Activated T-cell treated with anti-CD3 and anti-CD28 coated beads, Interleukin-2, amount 50 U/mL, for 72 hours (primary cell): ENCODE measurements around the gene TTLL1. TPM values are rescaled to one million over a fixed set of nuclear protein-coding genes. Genes with fewer than 3 reads are reported as not detected.
"Not testable (repeated sequence)": the region's sequence is repeated elsewhere in the genome, so short reads cannot be mapped to it uniquely, and the experiment has no call there.

Experiments
- ATAC-seq, 2 donors: fragments of 150-1000 bp; cut with Tn5 transposase; replicated peaks in 1 of 2; 2 replicates each; pipeline ENCODE4 v1.10.0; 2021; ENCODE audit warnings: moderate library complexity in 2 of 2, mild to moderate bottlenecking in 1 of 2
- DNase-seq, 2 donors: peaks; one replicate each; pipeline ENCODE4 v3.0.0; 2021 to 2022; ENCODE audit warnings: mixed read lengths in 1 of 2
- H3K27ac Mint-ChIP-seq: one replicate; pipeline ENCODE4 v1.8.0; 2022; ENCODE audit warnings: mild to moderate bottlenecking, moderate library complexity, mixed read lengths
- H3K27me3 Mint-ChIP-seq: one replicate; pipeline ENCODE4 v1.8.0; 2022; ENCODE audit warnings: low read depth, mixed read lengths
- H3K36me3 Mint-ChIP-seq, 2 donors: one replicate each; pipeline ENCODE4 v1.8.0; 2022; ENCODE audit warnings: mixed read lengths in 2 of 2, mild to moderate bottlenecking in 1 of 2; ENCODE audit not compliant: insufficient read depth in 2 of 2
- H3K4me1 Mint-ChIP-seq: one replicate; pipeline ENCODE4 v1.8.0; 2022; ENCODE audit warnings: low read depth, mixed read lengths
- H3K4me3 Mint-ChIP-seq, 2 donors: one replicate each; pipeline ENCODE4 v1.8.0; 2022; ENCODE audit warnings: mild to moderate bottlenecking in 2 of 2, mixed read lengths in 2 of 2, moderate library complexity in 2 of 2
- H3K9me3 Mint-ChIP-seq, 2 donors: one replicate each; pipeline ENCODE4 v1.8.0; 2022; ENCODE audit warnings: mixed read lengths in 2 of 2
- total RNA-seq, 2 donors: library from RNA; stranded (reverse); gene quantifications; one replicate each; pipeline ENCODE4 v1.2.3, GENCODE V29; 2022

TTLL1 gene
- total RNA-seq, 2 donors from 2014 or later = 11.0 to 11.7 TPM

DNA sequence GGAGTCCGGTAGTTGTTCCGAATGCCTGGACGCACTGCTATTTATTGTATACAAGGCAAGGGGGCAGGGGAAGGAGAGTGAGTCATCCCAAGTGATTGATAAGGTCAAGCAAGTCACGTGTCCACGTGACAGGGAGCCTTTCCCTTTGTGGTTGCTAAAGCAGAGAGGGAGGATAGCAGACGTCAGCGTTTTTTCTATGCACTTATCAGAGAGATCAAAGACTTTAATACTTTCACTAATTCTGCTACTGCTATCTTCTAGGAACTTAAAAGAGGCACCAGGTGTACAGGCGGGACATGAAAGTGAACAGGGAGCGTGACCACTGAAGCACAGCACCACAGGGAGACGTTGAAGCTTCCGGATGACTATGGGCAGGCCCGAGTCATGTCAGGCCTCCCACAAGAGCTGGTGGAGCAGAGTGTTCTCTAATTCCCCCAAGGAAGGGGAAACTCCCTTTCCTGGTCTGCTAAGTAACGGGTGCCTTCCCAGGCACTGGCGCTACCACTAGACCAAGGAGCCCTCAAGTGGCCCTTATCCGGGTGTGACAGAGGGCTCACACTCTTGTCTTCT lies 14.9 kb upstream of the TTLL1 start:
- not testable (repeated sequence) for H3K27me3 Mint-ChIP-seq, H3K36me3 Mint-ChIP-seq, H3K9me3 Mint-ChIP-seq
- DNase-seq (peak; percentile 28 to 31), ATAC-seq (peak; percentile 76 to 77)
- H3K4me1 Mint-ChIP-seq = peaks cover 29% of the 10 kb centered on the region
- H3K27ac Mint-ChIP-seq = peak overlapping the region; percentile 19
- peak overlapping the region; percentile 31 to 51 for H3K4me3 Mint-ChIP-seq

DNA sequence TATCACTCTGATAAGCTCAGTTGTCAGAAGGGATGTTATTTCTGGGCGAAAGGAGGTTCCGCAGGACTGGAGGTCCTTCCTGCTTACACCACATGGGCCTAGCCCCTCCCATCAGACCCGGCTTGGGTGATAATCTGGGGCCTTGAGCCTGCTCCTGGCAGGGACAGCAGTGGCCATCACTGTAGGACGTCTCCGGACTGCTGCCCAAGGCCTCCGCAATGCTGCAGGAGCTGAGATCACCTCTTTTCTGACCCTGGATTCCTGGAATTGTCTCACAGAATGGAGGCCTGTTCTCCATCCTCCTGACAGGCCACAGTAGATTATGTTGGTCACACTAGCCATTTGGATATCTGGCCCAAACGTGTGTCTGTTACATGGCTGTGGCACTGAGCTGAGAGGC lies 12.1 kb upstream of the TTLL1 start:
- Mint-ChIP-seq H3K4me3 (no peak overlapping the region), H3K9me3 (peaks cover 1% of the 10 kb centered on the region in 2 donors), H3K27me3 (no peaks in the 10 kb centered on the region), H3K4me1 (peaks cover 29% of the 10 kb centered on the region), H3K27ac (no peak overlapping the region), H3K36me3 (peaks cover 1% of the 10 kb centered on the region in 2 donors)
- ATAC-seq = no peak
- no peak for DNase-seq

DNA sequence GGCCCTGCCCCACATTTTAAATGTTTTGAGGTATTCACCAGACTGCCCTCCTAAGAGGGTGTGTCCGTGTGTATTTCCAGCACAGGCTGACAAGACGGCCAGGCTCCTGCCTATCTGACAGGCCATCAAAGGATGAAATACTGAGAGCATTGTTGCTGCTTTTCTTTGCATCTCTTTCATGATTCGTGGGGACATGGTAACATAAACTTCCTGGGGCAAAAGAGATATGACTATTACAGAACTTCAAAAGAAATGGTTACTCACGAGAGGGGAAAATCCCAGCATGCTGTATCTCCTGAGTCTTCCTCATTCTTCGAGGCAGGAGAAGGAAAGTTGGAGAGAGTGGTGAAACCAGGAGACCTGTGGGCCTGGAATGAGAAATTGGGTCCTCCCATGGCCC lies 11.0 kb upstream of the TTLL1 start:
- peak; percentile 51 to 74 for ATAC-seq
- Mint-ChIP-seq H3K27ac (peak overlapping the region; percentile 0), H3K4me1 (peaks cover 29% of the 10 kb centered on the region), H3K36me3 (peaks cover 5 to 7% of the 10 kb centered on the region in 2 donors), H3K4me3 (no peak overlapping the region), H3K9me3 (peaks cover 6% of the 10 kb centered on the region in 2 donors), H3K27me3 (no peaks in the 10 kb centered on the region)
- no peak for DNase-seq

DNA sequence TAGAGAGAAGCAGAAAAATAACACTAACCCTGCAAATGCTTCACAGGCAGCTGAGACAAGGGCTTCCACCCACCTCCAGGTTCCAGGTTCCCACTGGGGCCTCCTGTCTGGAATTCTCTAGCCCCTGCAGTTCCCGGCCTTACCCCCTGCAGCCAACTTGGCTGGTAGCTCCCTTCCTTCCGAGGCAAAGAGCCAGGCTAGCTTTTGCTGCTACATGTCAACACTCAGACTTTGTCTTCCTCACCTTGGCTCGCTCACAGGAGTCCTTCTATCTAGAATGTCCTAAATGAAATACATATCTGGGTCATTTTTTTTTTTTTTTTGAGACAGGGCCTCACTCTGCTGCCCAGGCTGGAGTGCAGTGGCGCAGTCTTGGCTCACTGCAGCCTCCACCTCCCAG lies 9.9 kb upstream of the TTLL1 start:
- Mint-ChIP-seq H3K4me3 (no peak overlapping the region), H3K9me3 (peaks cover 6% of the 10 kb centered on the region in 2 donors), H3K36me3 (peaks cover 5 to 7% of the 10 kb centered on the region in 2 donors), H3K27ac (no peak overlapping the region), H3K4me1 (peaks cover 19% of the 10 kb centered on the region), H3K27me3 (no peaks in the 10 kb centered on the region)
- ATAC-seq (no peak), DNase-seq (no peak)

DNA sequence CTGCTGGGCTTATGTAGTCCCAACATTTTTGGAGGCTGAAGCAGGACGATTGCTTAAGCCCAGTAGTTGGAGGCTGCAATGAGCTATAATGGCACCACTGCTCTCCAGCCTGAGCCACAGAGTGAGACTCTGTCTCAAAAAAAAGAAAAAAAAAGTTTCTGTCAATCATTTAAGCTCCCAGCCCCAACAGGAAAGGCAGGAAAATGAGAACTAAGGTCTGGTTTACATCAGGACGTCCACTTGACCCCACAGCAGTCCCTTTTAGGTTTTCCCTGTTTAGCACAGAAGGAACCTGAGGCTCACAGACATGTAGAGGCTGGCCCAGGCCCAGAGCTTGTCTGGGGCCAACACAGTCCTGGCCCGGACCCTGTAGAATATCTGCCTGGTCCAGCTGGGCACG lies 9.2 kb upstream of the TTLL1 start:
- peaks cover 11% of the 10 kb centered on the region for H3K4me1 Mint-ChIP-seq
- peaks cover 6% of the 10 kb centered on the region in 2 donors for H3K9me3 Mint-ChIP-seq
- no peak for DNase-seq
- no peak overlapping the region for H3K4me3 Mint-ChIP-seq
- no peak overlapping the region for H3K27ac Mint-ChIP-seq
- ATAC-seq = no peak
- H3K27me3 Mint-ChIP-seq = no peaks in the 10 kb centered on the region
- peaks cover 5 to 7% of the 10 kb centered on the region in 2 donors for H3K36me3 Mint-ChIP-seq

DNA sequence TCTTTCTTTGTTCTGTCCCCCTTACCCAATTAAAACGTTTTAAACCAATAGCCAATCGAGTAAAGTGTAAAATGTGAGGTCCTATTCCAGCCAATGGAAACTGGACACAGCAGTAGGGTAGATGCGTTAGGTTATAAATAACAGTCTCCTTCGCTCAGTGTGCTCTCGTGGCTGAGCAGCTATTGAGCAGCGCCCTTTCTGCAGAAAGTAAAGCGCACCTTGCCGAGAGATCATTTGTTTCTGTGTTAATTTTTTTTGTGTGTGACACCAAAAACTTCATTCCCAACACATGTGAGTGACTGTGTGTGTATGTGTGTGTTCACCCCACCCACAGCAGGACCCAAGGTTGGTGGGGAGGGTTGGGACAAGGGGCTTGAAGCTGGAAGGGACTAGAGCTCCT lies 7.2 kb upstream of the TTLL1 start:
- Mint-ChIP-seq H3K4me1 (peaks cover 10% of the 10 kb centered on the region), H3K27ac (no peak overlapping the region), H3K36me3 (peaks cover 5 to 7% of the 10 kb centered on the region in 2 donors), H3K9me3 (peaks cover 6% of the 10 kb centered on the region in 2 donors), H3K27me3 (no peaks in the 10 kb centered on the region), H3K4me3 (no peak overlapping the region)
- no peak for DNase-seq
- no peak for ATAC-seq

DNA sequence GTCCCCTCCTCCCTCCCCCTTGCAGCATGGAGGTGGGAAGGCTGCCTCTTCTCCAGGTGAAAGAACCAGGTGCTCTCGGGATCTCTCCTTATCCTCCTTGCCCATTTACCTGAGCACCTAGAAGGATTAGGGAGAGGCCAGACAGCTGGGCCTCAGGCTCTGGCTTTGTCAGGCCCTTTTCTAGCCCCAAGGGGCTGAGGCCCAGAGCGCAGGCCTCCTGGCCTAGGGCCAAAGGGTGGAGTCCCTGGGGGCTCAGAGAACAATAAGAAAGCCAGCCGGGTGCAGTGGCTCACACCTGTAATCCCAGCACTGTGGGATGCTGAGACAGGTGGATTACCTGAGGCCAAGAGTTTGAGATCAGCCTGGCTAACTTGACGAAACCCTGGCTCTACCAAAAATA lies 5.4 kb upstream of the TTLL1 start:
- DNase-seq = no peak
- H3K4me1 Mint-ChIP-seq = no peaks in the 10 kb centered on the region
- no peak overlapping the region for H3K27ac Mint-ChIP-seq
- peaks cover 6% of the 10 kb centered on the region in 2 donors for H3K9me3 Mint-ChIP-seq
- no peak overlapping the region for H3K4me3 Mint-ChIP-seq
- H3K36me3 Mint-ChIP-seq = peaks cover 5 to 7% of the 10 kb centered on the region in 2 donors
- ATAC-seq = no peak
- no peaks in the 10 kb centered on the region for H3K27me3 Mint-ChIP-seq

DNA sequence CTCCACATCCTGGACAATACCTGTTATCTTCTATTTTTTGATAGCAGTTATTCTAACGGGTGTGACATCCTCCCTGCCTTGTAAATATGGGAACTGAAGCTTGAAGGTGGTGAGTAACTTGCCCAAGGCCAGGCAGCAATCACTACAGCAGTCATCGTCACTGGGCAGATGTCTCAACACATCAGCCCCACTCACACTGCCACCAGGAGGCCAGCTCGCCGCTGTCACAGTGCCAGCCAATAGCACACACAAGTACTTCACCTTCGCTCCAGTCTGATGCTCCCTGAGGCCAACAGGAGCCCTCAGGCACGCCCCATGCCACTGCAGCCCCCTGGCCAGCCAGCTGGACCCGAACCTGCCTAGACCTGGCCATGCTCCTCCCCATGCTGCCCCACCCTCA lies 4.9 kb upstream of the TTLL1 start:
- no peaks in the 10 kb centered on the region for H3K27me3 Mint-ChIP-seq
- DNase-seq = no peak
- H3K4me3 Mint-ChIP-seq = no peak overlapping the region
- no peak overlapping the region for H3K27ac Mint-ChIP-seq
- no peak for ATAC-seq
- no peaks in the 10 kb centered on the region for H3K4me1 Mint-ChIP-seq
- H3K9me3 Mint-ChIP-seq = peaks cover 6% of the 10 kb centered on the region in 2 donors
- peaks cover 5 to 7% of the 10 kb centered on the region in 2 donors for H3K36me3 Mint-ChIP-seq

DNA sequence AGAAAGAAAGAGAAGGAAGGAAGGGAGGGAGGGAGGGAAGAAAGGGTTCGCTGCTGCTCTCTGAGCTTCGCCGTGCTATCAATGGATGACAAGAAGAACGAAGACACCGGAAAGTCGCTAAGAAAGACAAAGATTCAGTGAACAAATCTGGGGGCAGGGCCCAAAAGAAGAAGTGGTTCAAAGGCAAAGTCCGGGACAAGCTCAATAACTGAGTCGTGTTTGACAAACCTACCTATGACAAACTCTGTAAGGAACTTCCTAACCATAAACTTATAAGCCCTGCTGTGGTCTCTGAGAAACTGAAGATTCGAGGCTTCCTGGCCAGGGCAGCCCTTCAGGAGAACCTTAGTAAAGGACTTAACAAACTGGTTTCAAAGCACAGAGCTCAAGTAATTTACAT lies 2.9 kb upstream of the TTLL1 start:
- Mint-ChIP-seq H3K4me3 (no peak overlapping the region), H3K27me3 (no peaks in the 10 kb centered on the region), H3K9me3 (peaks cover 6% of the 10 kb centered on the region in 2 donors), H3K27ac (no peak overlapping the region), H3K36me3 (peaks cover 7% of the 10 kb centered on the region in 2 donors), H3K4me1 (peaks cover 7% of the 10 kb centered on the region)
- no peak for DNase-seq
- no peak for ATAC-seq

DNA sequence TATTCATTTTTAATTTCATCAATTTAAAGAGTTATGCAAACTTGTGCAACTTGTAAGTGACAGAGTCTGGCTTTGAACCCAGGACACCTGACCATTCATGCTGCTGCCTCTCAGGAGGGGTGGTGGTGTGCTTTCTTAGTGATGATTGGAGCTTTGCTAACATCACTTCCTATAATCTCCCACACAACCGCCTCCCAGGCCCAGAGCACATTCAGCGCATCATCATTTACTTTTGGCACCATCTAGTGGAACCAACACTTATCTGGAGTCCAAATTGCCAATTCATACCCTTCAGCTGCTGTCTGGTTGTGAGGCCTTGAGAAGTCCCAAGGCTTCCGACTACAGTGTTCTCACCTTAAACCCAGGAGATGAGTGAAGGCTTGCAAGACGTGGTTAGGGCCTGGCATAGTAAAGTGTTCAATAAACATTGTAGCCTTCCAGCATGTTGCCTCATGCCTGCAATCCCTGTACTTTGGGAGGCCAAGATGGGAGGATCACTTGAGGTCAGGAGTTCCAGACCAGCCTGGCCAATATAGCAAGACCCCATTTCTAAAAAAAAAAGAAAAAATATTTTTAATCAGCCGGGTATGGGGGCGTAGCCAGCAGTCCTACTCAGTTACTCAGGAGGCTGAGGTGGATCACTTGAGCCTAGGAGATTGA lies 1.1 kb upstream of the TTLL1 start:
- peaks cover 19% of the 10 kb centered on the region for H3K4me1 Mint-ChIP-seq
- ATAC-seq (peak; percentile 27 to 30), DNase-seq (peak; percentile 61 to 62)
- H3K9me3 Mint-ChIP-seq = no peaks in the 10 kb centered on the region
- H3K36me3 Mint-ChIP-seq = peaks cover 2% of the 10 kb centered on the region in 2 donors
- H3K4me3 Mint-ChIP-seq = peak overlapping the region; percentile 53 to 86
- H3K27me3 Mint-ChIP-seq = no peaks in the 10 kb centered on the region
- H3K27ac Mint-ChIP-seq = no peak overlapping the region

DNA sequence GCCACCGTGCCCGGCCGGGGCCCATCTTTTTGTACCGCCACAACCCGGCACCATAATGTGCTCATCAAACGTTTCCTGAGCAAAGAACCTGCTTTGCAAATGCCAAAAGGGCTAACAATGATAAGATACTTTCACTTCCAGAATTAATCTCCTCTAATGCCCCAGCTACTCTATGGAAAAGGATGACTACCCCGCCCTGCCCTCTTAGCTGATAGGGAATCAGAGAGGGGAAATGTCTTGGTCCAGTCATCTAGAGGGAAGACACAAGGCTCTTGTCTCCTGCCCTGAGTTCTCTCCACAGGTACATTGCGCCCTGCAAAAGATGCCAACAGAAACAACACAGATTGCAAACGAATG lies 586 bp downstream of the TTLL1 start:
- Mint-ChIP-seq H3K27ac (peak overlapping the region; percentile 87), H3K4me1 (peaks cover 19% of the 10 kb centered on the region), H3K4me3 (peak overlapping the region; percentile 86 to 98), H3K27me3 (no peaks in the 10 kb centered on the region), H3K36me3 (peaks cover 2% of the 10 kb centered on the region in 2 donors), H3K9me3 (no peaks in the 10 kb centered on the region)
- ATAC-seq (peak; percentile 0 to 3), DNase-seq (no peak)

DNA sequence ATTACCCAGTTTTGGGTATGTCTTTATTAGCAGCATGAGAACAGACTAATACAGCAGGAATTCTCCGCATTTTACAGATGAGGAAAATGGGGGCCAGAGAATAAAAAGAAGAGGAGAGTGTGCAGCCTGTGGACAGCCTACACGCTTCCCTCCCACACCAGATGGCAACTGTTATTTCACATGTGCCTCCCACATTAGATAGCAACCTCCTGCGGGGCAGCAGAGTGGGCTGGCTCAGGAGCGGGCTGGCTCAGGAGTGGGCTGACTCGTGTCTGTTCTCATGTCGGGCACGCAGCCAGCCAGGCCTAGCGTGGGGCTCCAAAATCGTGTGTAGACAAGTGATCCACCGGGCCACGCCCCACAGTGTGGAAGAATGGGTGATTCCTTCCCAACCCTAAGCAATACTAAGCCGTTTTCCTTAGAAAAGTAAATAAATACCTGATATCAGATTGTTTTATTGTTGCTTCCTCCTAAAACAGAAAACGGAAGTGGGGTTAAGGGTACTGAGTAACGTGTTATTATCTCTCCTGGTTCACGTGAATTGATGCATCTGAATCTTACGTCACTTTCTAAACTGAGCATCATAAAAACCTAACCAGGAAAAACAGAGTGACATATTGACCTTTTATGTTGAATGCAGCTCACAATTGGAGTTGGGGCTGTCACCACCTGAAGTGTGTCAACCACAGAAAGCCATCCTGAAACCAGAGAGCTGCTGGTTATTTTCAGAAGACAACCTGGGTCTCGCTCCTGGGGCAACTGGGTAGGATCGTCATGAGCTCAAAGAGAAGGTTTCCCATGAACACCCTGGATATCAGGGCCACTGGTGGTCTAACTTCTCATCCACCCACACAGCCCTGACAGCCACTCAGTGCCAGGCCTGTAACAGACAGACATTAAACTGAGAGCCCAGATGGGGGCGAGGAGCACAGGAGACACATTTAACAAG lies 3.3 kb downstream of the TTLL1 start:
- ATAC-seq = peak in 1 of 2 donors; percentile 3
- Mint-ChIP-seq H3K4me3 (peak overlapping the region; percentile 22 to 54), H3K4me1 (peaks cover 19% of the 10 kb centered on the region), H3K36me3 (peaks cover 2% of the 10 kb centered on the region in 2 donors), H3K27me3 (no peaks in the 10 kb centered on the region), H3K27ac (peak overlapping the region; percentile 58), H3K9me3 (no peaks in the 10 kb centered on the region)
- DNase-seq = peak in 1 of 2 donors; percentile 16

DNA sequence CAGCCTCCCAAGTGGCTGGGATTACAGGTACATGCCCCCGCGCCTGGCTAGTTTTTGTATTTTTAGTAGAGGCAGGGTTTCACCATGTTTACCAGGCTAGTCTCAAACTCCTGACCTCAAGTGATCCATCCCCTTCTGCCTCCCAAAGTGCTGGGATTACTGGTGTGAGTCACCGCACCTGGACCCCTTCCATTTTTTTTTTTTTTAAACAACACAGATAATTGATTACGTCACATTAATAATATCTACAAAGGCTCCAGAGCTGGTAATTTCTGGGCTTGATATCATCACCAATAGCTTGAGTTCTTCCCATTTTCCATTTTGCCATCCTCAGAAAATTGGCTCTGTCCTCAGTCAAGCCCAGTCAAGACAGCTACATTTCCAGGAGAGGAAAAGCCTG lies 7.2 kb downstream of the TTLL1 start:
- Mint-ChIP-seq H3K9me3 (no peaks in the 10 kb centered on the region), H3K27ac (no peak overlapping the region)
- DNase-seq = no peak

More for the DNA sequence above, 7.2 kb downstream of the TTLL1 start:
- no peaks in the 10 kb centered on the region for H3K27me3 Mint-ChIP-seq
- peaks cover 0 to 2% of the 10 kb centered on the region in 2 donors for H3K36me3 Mint-ChIP-seq
- H3K4me1 Mint-ChIP-seq = peaks cover 11% of the 10 kb centered on the region
- H3K4me3 Mint-ChIP-seq = no peak overlapping the region
- no peak for ATAC-seq
